ENCODE measurements around the gene TRIM2. TPM values are rescaled to one million over a fixed set of nuclear protein-coding genes. Genes with fewer than 3 reads are reported as not detected.

Gene TRIM2
- total and polyA plus RNA-seq, 2 of the 8 experiments (the other 6 are each of a cell fraction or from before 2014, with no cell fraction given) = 34.0 to 59.8 TPM

GRCh38 chr4:153211986-153212728 is 7.9 kb downstream of the TRIM2 start:
- H3K14ac ChIP-seq (ENCODE audit: insufficient read length) = no peak overlapping the region
- H2AFZ ChIP-seq (ENCODE audit: low read length) = no peak overlapping the region
- H3K79me1 ChIP-seq (ENCODE audit: low read depth, low read length) = peaks cover 2% of the 10 kb centered on the region
- H3K79me2 ChIP-seq (ENCODE audit: control insufficient read depth in 1 of 2, insufficient read depth in 2 of 2, low read length in 2 of 2) = peaks cover 0 to 4% of the 10 kb centered on the region in 2 experiments; a peak in 2 of 4 replicates
- no peak overlapping the region for H4K91ac ChIP-seq (replicated peaks; ENCODE audit: insufficient read length, low read length)
- H3K27me3 ChIP-seq (replicated peaks in 1 of 4; ENCODE audit: control insufficient read depth in 3 of 4, extremely low read depth in 1 of 4, insufficient read depth in 3 of 4, low read length in 3 of 4) = no peaks in the 10 kb centered on the region
- H4K20me1 ChIP-seq (replicated peaks in 1 of 2; ENCODE audit: control insufficient read depth in 1 of 2, insufficient read depth in 2 of 2, low read length in 2 of 2) = no peaks in the 10 kb centered on the region
- DNase-seq (ENCODE audit: low read depth in 1 of 2, low spot score in 2 of 2) = no peak
- H3K4ac ChIP-seq (replicated peaks; ENCODE audit: insufficient read length, low read depth, low read length) = no peak overlapping the region
- no peaks in the 10 kb centered on the region; a peak in 1 of 8 replicates for H3K36me3 ChIP-seq (ENCODE audit: control insufficient read depth in 2 of 4, insufficient read depth in 4 of 4, low read length in 3 of 4)
- no peak for FAIRE-seq
- no peak overlapping the region for H4K5ac ChIP-seq (ENCODE audit: insufficient read length, low read depth, low read length)
- no peak overlapping the region for H4K8ac ChIP-seq (ENCODE audit: extremely low read depth, insufficient read depth, low read length)
- H3K4me2 ChIP-seq (ENCODE audit: insufficient read depth in 1 of 2, low read depth in 2 of 2, low read length in 2 of 2) = no peak overlapping the region
- no peak overlapping the region for H2BK20ac ChIP-seq (ENCODE audit: low read length)
- TF ChIP-seq CEBPB (IDR thresholded peaks at IDR 0.05; ENCODE audit: low read depth, low read length) (peak; percentile 74), SP1 (IDR thresholded peaks at IDR 0.05; ENCODE audit: low read depth, low read length) (no peak)
- CTCF ChIA-PET (ENCODE audit: partially characterized antibody) = interaction anchor here (0.8 to 2.8 kb wide), 9 partner anchors 8 to 263 kb away, joined by 3 to 11 read pairs (median 4); partner anchors contain the start of gene TRIM2
- no peaks in the 10 kb centered on the region for H3K9me3 ChIP-seq (ENCODE audit: insufficient read depth in 2 of 2, low read depth in 1 of 2, low read length in 1 of 2)
- POLR2A ChIA-PET (ENCODE audit: partially characterized antibody) = interaction anchor here (1.7 kb wide), 2 partner anchors 10 to 37 kb away, joined by 3 to 5 read pairs; no protein-coding TSS in a partner anchor
- no peak overlapping the region for H3K27ac ChIP-seq (ENCODE audit: low read depth, low read length)
- H2BK5ac ChIP-seq (ENCODE audit: low read depth, low read length) = no peak overlapping the region
- H3K23me2 ChIP-seq (ENCODE audit: low read depth, low read length) = no peaks in the 10 kb centered on the region
- no peak overlapping the region for H2AK5ac ChIP-seq (ENCODE audit: low read depth, low read length)
- no peak overlapping the region for H3K9ac ChIP-seq (replicated peaks in 1 of 4; ENCODE audit: extremely low read depth in 1 of 4, low read depth in 3 of 4, low read length in 3 of 4)
- H3K56ac ChIP-seq (replicated peaks; ENCODE audit: insufficient read length, low read depth, low read length) = no peak overlapping the region
- no peak overlapping the region for H3K4me3 ChIP-seq (ENCODE audit: extremely low read depth in 1 of 4, insufficient read depth in 2 of 4, low read depth in 3 of 4, low read length in 4 of 4)
- H2BK15ac ChIP-seq (ENCODE audit: low read length) = no peak overlapping the region
- H3K18ac ChIP-seq (ENCODE audit: extremely low read depth, low read length) = no peak overlapping the region
- no peak overlapping the region for H3K23ac ChIP-seq (ENCODE audit: insufficient read length)
- 84% methylated on average over 5 of the region's 5 CpGs; no CpG with 5 or more reads in 1 of the 2 experiments for WGBS, 2 experiments (ENCODE audit: extremely low coverage in 1 of 2, insufficient coverage in 1 of 2, insufficient read length in 1 of 2, insufficient replicate concordance in 2 of 2, low coverage in 1 of 2, low lambda C conversion rate in 2 of 2, missing lambda C conversion rate in 1 of 2)
- no peak overlapping the region for H2BK12ac ChIP-seq (ENCODE audit: low read depth, low read length)
- H3K4me1 ChIP-seq (replicated peaks in 1 of 4; ENCODE audit: control insufficient read depth in 3 of 4, insufficient read depth in 4 of 4, low read length in 3 of 4) = peaks cover under 1 to 12% (median 8%) of the 10 kb centered on the region in 4 experiments
- no peak overlapping the region for H2BK120ac ChIP-seq (replicated peaks; ENCODE audit: low read depth, low read length)
